Measurements from ENCODE around the gene VPS54.

The VPS54 gene

GRCh38 chr2:64019083-64019974 is at the start of gene VPS54:
VPS54 (minus strand) TSS chr2:64019428; CDS start chr2:63983999, 35,429 bp downstream.
- DNase-seq: peak; percentile 43 to 71

- no peak for DNase-seq
These were observed 48.1 kb upstream of the VPS54 start for GRCh38 chr2:64067326-64067725.

- no peak for DNase-seq
These were observed 46.3 kb upstream of the VPS54 start for GRCh38 chr2:64065516-64065915.

DNA sequence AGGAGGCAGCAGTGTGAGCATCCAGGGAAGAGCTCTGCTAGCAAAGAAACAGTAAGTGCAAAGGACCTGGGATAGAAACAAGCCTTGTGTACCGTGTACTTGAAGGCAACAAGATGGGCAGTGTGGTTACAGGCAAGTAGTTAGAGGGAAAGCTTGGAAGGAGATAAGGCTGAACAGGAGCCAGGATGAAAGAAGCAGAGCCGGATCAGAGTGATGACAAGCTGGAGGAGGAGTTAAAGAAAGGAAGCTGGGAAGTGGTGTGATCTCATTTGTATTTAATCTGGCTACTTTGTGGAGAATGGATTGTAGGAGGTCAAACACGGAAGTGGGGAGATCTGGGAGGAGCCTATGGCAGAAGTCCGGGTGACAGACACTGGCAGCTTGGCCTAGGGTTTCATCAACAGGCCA is 44.7 kb upstream of the VPS54 start:
- DNase-seq: peak in 1 of 2 donors; percentile 1

GRCh38 chr2:64063454-64063853 is 44.2 kb upstream of the VPS54 start:
- no peak for DNase-seq

DNA sequence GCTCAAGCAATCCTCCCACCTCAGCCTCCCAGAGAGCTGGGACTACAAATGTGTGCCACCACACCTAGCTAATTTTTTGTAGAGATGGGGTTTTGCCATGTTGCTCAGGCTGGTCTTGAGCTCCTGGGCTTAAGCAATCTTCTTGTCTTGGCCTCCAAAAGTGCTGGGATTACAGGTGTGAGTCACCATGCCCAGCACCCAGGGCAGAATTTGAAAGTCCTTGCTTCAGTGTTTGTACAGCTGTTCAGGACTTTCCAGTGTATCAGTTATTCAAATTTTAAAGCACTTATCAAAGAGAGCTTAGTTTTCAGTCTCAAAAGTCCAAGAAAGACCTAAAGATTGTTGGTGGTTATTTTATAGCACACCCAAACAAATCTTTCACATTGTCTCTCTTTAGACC is 43.6 kb upstream of the VPS54 start:
- DNase-seq: no peak

DNA sequence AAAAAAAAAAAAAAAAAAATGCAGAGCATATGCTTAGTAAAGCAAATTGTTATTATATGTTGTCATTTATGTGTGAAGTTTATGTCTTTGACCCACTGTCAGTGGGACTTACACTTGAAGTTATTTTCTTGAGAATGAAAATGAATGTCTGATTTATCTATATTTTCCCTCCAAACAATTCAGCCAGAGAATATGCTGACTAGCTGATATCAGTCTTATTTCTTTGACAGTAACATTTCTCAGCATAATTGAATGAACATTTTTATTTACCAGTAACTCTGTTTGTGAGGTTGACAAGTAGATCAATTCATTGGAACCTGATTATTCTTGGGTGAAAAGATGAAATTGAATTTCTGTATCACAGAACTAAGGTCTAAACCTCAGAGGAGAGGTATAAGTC is 40.0 kb upstream of the VPS54 start:
- no peak for DNase-seq

- DNase-seq: no peak
These were observed 36.8 kb upstream of the VPS54 start for GRCh38 chr2:64056021-64056420.

DNA sequence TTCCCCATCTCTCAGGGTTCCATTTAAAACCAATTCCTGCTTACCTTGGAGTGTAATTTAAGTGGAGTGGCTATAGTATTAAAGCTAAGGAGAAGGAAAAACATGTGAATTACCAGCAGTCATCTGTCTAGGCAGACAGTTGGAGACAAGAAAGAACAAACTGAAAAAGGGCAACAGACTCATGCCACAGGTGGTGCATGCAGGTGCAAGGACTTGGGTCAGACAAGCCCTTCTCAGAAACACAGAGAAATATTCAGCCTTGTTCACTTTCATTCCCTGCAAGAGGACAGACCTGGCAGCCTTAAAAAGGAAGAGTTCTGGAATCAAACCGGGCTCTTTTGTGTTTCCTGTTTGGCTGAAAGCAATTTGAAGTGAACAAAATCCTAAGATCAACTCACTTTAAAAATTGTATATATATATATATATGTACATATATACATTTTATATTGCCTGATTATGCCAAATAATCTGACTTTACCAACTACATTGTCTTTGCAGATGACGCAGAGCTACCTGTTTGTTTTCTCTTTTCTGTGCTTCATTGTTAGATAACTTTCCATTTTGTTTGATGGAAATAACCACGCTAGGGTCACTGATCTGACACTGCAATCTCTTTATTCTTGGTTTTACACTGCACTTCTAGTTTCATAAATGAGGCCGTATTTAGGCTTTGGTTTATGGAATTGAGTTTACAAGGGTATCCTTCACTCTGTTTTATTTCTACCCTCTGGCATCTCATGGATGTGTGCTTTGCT is 35.1 kb upstream of the VPS54 start:
- no peak for DNase-seq

DNA sequence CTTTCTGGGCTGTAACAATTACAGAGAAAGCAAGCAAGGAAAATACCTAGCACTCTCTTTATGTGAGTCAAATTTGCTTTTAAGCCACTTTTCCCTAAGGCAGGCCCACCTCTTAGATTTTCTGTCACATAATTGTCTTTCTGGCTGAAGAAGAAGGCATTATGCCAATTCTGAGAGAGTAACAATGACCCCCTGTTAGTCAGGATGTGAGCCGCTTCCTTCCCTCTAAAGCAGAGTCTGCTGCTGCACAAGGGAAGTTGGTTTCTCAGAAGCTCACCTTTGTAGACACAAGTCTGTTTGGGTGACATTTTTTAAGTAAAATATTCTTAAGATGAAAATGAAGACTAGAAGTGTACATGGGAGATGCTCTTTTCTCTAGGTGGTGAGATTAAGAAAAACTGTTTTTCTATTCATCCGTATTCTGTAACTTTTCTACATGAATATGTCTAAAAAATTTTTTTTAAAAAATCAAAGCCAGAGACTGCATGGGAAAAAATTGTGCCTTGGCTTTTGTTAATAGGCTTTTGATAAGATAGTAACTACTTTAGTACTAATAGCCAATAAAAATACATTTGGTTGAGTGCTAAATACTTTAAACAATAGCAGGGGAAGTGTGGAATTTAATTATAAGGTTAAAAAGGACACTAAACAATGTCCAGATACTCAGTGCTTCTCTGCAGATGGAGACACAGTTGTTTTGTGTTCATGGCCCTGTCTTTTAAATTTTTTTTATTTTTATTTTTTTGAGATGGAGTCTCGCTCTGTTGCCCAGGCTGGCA is 33.4 kb upstream of the VPS54 start:
- peak in 1 of 2 donors; percentile 2 for DNase-seq

DNA sequence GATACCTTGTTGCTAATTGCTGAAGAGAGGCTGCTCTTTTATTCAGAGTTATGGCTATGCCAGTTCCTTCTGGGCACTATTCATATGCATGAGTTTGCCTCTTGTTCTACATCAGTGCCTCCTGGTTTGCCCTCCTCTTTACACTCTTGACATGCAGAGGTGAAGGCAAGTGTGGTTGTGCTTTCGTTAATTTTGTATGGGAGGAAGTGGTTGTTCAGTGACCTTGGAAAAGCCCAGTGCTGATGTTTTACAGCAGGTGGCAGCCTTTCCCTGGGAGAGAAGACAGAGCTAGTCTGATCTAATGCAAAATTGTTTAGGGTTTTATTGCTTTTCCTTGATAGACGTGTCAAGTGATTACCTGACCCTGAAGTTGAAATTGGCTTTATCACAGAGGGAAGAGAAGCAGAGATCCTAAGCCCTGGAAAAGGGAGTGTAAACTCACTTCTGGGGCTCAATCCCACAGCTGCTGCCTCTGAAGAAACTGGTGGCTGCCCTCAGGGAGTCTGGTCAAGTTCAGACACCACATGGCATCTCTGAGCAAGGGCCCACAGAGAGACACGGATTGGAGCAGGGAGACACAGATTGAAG is 30.5 kb upstream of the VPS54 start:
- peak; percentile 71 to 88 for DNase-seq

DNA sequence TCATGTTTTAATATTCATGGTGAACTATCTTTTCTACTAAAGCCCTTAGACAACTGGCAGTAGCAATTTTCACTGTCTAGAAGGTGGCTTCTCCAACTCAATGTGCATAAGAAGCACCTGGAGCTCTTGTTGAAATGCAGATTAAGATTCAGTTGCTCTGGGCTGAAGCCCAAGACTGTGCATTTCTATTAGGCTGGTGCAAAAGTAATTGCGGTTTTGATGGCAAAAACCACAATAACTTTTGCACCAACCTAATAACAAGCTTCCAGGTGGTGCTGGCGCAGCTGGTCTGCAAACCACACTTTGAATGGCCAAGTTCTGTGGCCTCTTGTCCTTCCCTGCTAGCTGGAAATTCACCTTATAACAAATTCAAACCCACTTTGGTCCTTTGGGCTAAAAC is 26.7 kb upstream of the VPS54 start:
- no peak for DNase-seq

DNA sequence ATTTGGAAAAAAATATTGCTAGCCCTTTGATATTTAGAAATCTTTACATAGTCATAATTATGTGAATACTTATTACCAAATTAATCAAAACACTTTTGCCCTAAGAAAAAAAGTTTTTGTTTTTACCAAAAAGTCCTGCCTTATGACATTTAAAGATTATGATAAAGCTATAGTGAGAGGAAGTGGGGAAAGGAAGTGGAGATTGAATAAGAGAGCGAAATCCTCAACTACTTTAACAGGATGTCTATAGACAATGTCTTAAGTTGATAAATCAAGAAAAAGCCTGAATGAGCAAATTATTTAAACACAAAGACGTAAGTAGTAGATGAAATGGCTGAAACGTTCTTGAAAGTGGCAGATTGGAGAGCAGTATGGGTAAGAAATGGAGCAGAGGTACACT is 20.9 kb upstream of the VPS54 start:
- no peak for DNase-seq

DNA sequence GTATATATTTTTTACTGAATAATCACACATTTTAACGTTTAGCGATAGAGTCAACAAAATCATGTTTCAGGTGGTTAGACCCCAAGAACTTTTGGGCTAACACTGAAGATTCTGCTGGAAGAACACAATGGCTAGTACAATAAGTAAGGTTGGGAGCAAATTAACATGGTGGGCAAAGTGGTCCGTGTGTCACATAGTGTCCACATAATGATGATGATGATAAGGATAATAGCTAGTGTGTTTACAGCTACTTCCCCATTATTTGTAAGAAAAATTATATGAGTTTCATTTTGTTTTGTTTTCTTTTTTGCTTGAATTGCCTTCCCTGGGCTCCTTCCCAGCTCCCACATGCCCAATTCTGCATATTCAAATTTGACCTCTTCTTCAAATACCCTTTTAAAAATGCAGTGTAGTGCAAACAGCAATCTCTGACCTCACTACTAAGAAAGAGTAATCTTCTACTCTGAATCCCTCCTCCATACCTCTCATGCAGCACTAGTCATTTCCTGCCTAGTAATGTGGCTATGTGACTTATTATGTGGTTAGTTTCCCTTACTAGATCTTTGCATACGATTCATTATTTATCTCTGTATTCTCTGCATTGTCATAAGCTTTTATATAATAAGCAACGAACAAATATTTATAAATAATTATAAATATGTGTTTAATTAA is 16.9 kb upstream of the VPS54 start:
- no peak for DNase-seq

DNA sequence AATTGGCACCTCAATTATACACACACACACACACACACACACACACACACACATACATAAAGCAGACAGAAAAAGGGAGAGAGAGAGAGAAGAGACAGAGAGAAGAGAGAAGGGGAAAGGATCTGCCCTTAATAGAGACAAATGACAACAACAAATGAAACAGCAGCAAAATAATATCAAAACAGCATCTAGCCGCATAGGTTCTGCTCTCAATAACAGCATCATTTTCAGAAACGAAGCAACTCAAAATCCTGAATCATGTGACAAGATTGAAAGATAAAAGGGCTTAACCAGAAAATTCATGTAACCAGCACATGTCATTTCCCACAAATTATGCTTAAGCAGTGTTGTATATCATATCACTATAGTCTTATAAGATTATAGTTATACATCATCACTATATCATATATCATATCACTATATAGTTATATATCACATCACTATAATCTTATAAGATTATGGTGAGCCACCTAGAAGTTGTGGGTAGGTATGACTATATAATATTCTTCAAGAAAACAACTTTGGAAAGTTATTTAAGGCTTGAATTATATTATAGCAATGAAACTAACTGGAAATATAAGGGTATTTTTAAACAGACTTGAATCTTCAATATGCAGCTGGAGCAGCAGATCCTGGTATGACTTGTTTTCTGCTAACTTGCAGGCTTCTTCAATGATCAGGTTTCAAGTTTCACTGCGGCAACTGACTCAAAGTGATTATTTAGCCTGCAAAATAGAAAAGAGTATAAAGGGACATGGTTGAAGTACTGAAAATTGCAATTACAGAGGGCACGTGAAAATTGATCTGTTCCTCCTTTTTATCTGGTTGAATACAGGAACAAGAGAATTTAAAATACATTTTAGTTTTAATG is 16.1 kb upstream of the VPS54 start:
- DNase-seq: no peak

DNA sequence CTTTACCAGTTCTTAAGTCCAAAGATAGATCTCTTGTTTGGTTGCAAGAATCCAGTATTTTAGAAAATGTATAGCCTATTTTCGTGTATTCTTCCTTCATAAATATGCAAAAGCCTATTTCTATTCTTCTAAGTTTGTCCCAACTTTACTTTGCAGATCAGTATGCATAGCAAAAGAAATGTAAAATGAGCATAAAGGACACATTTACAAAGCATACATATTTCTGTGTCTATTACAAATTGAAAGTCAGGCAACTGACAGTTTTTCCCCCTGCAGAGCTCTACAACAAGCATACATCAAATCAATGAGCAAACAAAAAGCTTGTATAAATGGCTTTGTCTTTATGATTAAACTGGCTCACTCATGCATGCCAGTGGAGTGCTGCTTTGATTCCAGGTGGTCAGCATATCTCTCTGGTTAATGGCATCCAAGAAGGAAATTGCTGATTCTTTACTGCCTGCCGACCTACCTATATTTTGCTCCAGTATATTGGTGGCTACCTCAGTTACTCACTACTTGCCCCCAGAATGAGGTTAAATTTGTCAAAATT is 10.0 kb upstream of the VPS54 start:
- DNase-seq: no peak

- no peak for DNase-seq
These were observed 6.5 kb upstream of the VPS54 start for GRCh38 chr2:64025741-64026140.

DNA sequence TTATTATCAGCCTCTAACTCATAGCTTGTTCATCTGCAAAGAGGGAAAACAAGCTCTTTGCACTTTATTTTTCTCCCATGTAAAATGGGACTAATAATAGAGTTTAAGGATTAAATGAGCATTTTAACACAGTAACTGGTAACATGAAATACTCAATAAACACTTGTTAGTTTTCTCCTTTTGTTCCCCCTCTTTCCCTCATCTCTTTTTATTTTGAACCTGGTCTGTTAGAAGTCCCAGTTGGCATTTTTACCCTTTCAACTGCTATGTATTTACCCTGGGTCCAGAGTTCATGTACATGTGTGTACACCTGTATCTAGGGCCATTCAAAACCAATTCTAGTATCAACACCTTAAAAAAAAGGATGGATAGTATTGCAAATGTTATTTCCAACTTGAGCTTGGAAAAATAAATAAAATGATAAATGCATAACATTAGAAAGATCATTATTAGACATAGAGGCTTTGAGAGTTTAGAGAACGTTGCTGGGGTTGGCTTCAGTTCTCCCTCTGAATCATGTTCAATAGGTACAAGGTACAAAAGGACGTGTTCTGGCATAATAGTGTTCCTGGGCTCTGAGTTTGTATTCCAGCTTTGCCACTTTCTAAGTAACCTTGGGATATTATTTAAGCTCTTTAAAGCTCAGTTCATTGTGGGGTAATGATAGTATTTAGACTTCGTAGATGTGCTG is 5.2 kb upstream of the VPS54 start:
- DNase-seq: no peak

- no peak for DNase-seq
These were observed 4.4 kb upstream of the VPS54 start for GRCh38 chr2:64023485-64024258.

Data from hippocampal formation (tissue), 2 donors.